HCT116 (cell line): ENCODE results near the gene MEG3.

Source experiments
- CTCF ChIP-seq, 3 experiments: fragments of 200-600 bp in 1 of 3; sonication (generic) in 1 of 3; IDR thresholded peaks in 2 of 3; conservative IDR thresholded peaks in 1 of 3; 2 replicates each; pipeline ENCODE4 v1.5.1; 2012 to 2017; ENCODE audit warnings: low read depth in 2 of 3, low read length in 2 of 3, antibody characterized with exemption in 1 of 3, borderline replicate concordance in 1 of 3, control low read depth in 1 of 3, mild to moderate bottlenecking in 1 of 3, mixed read lengths in 1 of 3, mixed run types in 1 of 3, moderate library complexity in 1 of 3; ENCODE audit not compliant: insufficient read depth in 1 of 3
- EGR1 ChIP-seq: IDR thresholded peaks from 2 replicates; pipeline ENCODE4 v1.6.1; 2012; ENCODE audit warnings: low read depth
- EZH2 ChIP-seq: fragments of 200-600 bp; sonication (generic); IDR thresholded peaks from 2 replicates; pipeline ENCODE4 v1.6.1; 2017; ENCODE audit warnings: antibody characterized with exemption, mixed run types
- EZH2phosphoT487 ChIP-seq: fragments of 200-600 bp; IDR thresholded peaks from 2 replicates; pipeline ENCODE4 v1.6.1; 2018; ENCODE audit warnings: antibody characterized with exemption, borderline replicate concordance
- FOSL1 ChIP-seq: IDR thresholded peaks from 2 replicates; pipeline ENCODE4 v1.6.1; 2012; ENCODE audit warnings: low read depth
- MAX ChIP-seq: IDR thresholded peaks from 2 replicates; pipeline ENCODE4 v1.6.1; 2012
- POLR2A ChIP-seq: IDR thresholded peaks from 2 replicates; pipeline ENCODE4 v1.7.0; 2011; ENCODE audit warnings: borderline replicate concordance; ENCODE audit not compliant: insufficient read depth, insufficient read length; ENCODE audit errors: extremely low read depth
- POLR2AphosphoS5 ChIP-seq: IDR thresholded peaks from 2 replicates; pipeline ENCODE4 v1.6.1; 2011; ENCODE audit warnings: mild to moderate bottlenecking, low read depth, low read length, moderate library complexity
- REST ChIP-seq: IDR thresholded peaks from 2 replicates; pipeline ENCODE4 v1.6.1; 2012; ENCODE audit warnings: low read depth
- TCF7L2 ChIP-seq: IDR thresholded peaks from 2 replicates; pipeline ENCODE4 v1.7.0; 2011; ENCODE audit warnings: borderline replicate concordance, inconsistent platforms; ENCODE audit not compliant: insufficient read depth, insufficient read length; ENCODE audit errors: extremely low read depth
- YY1 ChIP-seq: IDR thresholded peaks from 2 replicates; pipeline ENCODE4 v1.6.1; 2011; ENCODE audit warnings: low read length, low read depth, moderate library complexity, mild to moderate bottlenecking; ENCODE audit not compliant: insufficient replicate concordance; ENCODE audit errors: extremely low read depth

- TF ChIP-seq MAX (no peak), CTCF (IDR thresholded peaks at IDR 0.05 in 2 of 3, conservative IDR thresholded peaks at IDR 0.05 in 1 of 3; ENCODE audit: borderline replicate concordance in 1 of 3, insufficient read depth in 1 of 3, low read depth in 2 of 3, low read length in 2 of 3) (no peak), YY1 (no peak), FOSL1 (no peak), POLR2A (no peak), EZH2 (no peak), POLR2AphosphoS5 (no peak), REST (no peak), TCF7L2 (no peak), EZH2phosphoT487 (no peak), EGR1 (no peak)
Observed at GRCh38 chr14:100879194-100879593, 53.3 kb downstream of the MEG3 start.
